Right renal cortex interstitium (tissue), 3 donors: ENCODE measurements around the gene SPATC1L. TPM values are rescaled to one million over a fixed set of nuclear protein-coding genes. Genes with fewer than 3 reads are reported as not detected.
"Not testable (repeated sequence)": the region's sequence is repeated elsewhere in the genome, so short reads cannot be mapped to it uniquely, and the experiment has no call there.

ENCODE experiments used
- DNase-seq, 3 donors: peaks; one replicate each; pipeline ENCODE4 v3.0.0-alpha.2; 2013; ENCODE audit warnings: low read depth in 3 of 3, low spot score in 2 of 3
- polyA plus RNA-seq, 3 donors: library from polyadenylated mRNA; unstranded; fragments of 120-200 nt; gene quantifications; one replicate each; pipeline ENCODE4 v1.2.1, GENCODE V29; 2013; ENCODE audit not compliant: insufficient read length in 3 of 3

SPATC1L gene
- polyA plus RNA-seq: 10 to 100 TPM; 11.2 to 11.4 (median 11.4) TPM

GRCh38 chr21:46183910-46184624 lies at the start of gene SPATC1L:
Gene SPATC1L, minus strand, starts transcription at chr21:46184459. Its CDS starts 1,643 bp downstream, at chr21:46182816.
- peak; percentile 80 to 87 (median 84) for DNase-seq

- no peak for DNase-seq
Observed at GRCh38 chr21:46229923-46230260, 45.6 kb upstream of the SPATC1L start.

DNA sequence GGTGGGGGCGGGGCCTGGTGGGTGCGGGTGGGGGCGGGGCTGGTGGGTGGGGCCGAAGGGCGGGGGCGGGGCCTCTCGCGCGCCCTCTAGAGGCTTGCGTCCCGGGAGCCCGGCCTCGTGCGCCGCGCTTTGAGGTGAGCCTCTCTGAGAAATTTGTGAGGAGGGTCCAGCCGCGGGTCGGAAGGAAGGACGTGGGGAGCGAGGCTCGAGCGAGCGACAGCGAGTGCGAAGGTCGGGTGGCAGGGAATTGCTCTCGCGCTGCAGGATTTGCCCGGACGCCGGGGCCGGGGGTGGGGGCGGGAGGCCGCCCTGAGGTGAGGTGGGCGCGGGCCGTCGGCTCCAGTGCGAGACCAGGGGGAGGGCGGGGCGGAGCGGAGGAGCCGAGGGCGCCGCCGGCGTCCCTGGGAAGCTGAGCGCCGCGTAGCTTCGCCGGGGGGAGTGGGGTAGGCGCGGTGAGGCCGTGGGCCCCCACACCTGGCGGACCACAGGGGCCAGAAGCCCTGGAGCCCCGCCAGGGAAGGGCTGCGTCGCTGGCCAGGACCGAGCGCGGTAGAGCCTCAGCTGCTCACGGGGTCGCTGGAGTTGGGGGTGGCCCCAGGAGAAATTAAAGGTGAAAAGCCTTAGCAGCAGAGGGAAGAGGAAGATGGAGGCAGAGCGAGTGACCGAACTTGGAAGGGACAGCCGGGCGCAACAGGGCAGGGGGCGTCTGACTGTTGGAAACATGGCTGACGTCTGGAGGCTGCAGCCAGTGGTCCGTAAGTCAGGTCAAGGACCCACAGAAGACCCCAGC lies 45.1 kb upstream of the SPATC1L start:
- DNase-seq: peak in 1 of 3 donors; percentile 18

- DNase-seq: peak; percentile 78 to 94 (median 79)
Observed at GRCh38 chr21:46228345-46229051, 44.2 kb upstream of the SPATC1L start, which contains the start of gene LSS. Gene LSS, minus strand, starts transcription at chr21:46228774. Its CDS starts 29 bp downstream, at chr21:46228745.

GRCh38 chr21:46227811-46228344 lies 43.6 kb upstream of the SPATC1L start:
- DNase-seq: no peak

- no peak for DNase-seq
Observed at GRCh38 chr21:46226920-46227599, 42.8 kb upstream of the SPATC1L start.

DNA sequence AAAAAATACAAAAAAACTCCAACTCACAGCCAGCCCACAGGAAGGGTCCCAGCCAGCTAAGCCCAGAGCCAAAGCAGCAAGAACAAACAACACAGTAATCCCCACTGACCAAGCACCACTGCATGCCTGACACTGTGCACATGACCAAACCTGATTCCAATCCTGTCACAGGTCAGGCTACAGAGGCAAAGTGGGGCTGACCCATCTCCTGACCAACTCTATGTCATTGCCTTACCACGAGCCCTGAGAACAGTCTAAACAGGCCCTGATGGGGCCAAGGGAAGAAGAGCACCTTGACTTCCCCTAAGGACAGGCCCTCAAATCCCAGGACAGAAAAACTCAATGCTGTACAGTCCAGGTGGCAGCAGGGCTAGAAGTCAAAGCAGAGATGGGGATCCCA lies 41.9 kb upstream of the SPATC1L start:
- no peak for DNase-seq

- not testable (repeated sequence) for DNase-seq
Observed at GRCh38 chr21:46223661-46224060, 39.4 kb upstream of the SPATC1L start.

DNA sequence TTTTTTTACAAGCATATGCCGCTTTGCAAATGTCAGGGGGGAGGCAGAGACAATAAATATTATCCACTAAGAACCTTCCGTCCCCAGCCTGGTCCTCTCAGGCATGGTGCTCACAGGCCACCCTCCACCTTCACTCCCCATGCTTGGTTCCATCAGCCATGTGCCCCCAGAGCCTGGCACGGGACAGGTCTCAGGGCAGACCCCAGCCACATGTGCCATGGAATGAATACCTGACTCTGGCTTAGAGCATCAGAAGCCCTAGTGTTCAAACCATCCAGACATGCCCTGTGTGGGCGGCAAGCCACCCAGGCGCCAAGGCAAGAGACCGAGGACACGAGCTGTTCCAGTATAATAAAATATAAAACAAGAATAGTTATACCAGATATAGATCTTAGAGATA lies 39.0 kb upstream of the SPATC1L start:
- no peak for DNase-seq

GRCh38 chr21:46222436-46223116 lies 38.3 kb upstream of the SPATC1L start:
- no peak for DNase-seq

DNA sequence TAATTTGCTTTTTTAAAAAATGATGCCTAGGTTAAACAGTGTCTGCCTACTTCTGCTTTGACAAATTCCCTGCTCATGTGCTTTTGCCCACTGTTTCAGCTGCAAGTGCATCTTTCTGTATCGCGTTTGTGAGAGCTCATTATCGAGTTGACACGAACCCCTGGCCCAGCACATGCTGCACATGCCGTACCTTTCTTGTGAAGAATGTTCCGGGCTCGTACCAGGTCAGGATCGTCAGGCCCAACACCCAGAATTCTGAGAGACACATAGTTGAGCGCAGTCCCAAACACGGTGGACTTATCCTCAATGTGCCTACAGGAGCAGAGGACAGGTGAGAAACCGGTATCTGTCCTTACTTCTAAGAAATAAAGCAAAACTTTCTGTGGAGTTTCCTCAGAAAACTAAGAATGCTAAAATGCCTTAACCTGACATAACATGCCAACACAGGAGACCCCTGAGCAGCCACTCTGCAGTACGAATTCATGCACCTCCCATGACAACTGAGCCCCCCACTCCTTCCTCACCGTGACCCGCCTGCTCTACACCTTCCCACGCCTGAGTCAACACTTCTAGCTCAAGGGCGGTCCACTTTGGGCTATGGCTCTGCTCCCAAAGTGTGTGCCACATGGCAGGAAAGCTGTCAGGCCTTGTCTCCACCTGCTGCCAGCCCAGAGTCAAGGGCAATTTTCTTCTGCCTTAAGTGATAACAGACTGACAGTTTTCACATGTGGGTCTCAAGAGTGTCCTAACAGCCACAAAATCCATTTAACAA lies 37.6 kb upstream of the SPATC1L start:
- DNase-seq: no peak

DNA sequence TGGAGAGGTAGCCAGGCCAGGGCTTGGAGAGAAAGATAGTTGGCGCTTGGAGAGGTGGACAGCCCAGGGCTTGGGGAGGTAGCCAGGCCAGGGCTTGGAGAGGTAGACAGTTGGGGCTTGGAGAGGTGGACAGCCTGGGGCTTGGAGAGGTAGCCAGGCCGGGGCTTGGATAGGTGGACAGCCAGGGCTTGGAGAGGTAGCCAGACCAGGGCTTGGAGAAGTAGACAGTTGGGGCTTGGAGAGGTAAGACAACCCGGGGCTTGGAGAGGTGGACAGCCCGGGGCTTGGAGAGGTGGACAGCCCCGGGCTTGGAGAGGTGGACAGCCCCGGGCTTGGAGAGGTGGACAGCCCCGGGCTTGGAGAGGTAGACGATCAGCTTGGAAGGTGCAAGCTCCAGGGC lies 36.6 kb upstream of the SPATC1L start:
- DNase-seq: no peak

- DNase-seq: no peak
Observed at GRCh38 chr21:46220275-46220810, 36.1 kb upstream of the SPATC1L start.

DNA sequence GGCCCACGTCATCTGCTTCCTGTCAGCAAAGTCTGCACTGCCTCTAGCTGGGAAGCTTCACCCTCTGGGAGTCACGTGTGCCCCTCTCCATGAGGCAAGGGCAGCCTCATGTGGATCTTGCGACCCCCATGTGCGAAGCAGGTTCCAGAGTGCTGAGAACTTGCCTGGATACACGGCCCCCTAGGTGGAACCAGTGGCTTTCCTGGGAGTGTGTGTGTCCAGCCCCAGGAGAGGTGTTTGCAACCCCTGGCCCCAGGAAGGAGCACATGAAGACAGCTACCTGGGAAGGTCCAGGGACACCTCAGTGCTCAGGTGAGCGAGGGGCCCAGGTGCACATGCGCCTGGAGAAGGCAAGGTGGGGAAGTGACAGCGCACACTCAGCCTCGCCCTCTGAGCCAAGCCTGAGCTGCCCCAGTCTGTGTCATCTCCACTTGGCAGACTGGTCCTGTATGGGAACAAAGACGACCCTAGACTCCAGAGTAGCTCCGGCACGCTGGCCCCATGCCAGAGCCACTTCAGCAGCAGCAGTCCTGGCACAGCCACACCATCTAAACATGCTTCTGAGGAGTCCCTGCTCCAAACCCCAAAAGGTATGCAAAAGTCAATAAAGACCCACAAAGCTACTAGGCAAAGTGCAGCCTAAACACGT lies 35.5 kb upstream of the SPATC1L start:
- no peak for DNase-seq

GRCh38 chr21:46218906-46219590 lies 34.8 kb upstream of the SPATC1L start:
- DNase-seq: no peak

DNA sequence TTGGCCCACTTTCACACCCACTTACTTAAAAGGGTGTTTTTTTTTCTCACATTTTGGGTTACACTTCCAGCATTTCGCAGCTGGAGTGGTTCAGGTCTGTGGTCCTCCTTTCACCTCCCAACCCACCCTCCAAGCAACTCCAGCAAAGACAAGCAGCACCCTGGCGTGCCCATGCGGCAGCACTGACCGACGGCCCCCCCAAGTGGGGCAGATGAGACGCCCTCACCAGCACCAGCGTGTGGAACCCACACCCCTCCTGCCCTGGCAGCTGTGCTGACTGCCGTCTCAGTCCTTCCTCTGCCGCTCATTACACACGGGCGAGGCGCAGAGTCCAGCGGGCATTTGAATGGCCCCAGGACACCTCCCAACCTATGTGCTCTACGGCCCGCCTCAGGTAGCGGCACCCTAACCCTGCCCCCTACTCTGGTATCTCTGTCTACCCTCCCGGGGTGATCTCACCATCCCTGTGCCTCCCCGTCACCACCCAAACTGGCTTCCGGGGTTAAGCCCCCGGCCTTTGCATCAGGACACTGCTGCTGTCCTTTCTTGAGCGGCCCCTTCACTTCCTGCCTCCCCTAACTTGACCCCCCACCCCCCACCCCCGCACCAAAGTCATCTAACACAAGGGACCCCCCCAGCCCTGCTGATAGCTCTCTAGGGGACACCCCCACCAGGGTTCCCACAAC lies 33.4 kb upstream of the SPATC1L start:
- no peak for DNase-seq

DNA sequence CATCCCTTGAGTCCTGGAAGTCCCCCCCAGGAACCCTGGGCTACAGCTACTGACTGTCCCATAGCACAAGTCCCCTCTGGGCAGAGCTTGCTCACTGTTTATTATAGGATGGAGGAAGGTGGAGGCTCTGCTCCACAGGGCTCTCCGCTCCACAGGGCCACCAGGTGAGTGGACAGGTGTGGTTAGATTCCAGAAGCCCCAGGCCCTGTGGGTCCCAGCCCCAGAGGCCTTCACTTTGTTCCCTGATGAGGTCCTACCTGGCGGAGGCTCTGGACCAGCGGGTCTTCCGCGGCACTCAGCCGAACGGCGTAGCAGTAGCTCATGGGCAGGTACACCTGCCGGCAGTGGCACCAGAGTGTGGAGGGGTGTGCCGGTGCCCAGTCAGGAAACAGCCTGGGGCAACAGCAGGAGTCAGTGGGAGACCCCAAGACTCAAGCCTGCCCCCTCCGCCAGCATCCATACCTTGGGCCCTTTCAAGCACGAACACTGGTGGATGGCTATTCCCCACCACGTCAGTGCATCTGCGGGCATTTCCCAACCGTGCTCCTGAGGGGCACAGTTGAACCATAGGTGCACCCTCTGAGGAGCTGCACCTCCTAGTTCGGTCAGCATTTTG lies 32.0 kb upstream of the SPATC1L start:
- no peak for DNase-seq
